Iris pigment epithelial cell (primary cell): ENCODE data around the gene FLT3.
"Not testable (repeated sequence)": the region's sequence is repeated elsewhere in the genome, so short reads cannot be mapped to it uniquely, and the experiment has no call there.

Source experiments
- DNase-seq: peaks from one replicate; pipeline ENCODE4 v3.0.0-alpha.2; 2011; ENCODE audit warnings: low read depth

FLT3 gene

GRCh38 chr13:28100150-28101121, at the start of gene FLT3:
Gene FLT3 (minus strand): TSS chr13:28100576. CDS start chr13:28100510, 66 bp downstream.
- peak; percentile 54 for DNase-seq

GRCh38 chr13:28147495-28147894, 47.1 kb upstream of the FLT3 start:
- peak; percentile 55 for DNase-seq

DNA sequence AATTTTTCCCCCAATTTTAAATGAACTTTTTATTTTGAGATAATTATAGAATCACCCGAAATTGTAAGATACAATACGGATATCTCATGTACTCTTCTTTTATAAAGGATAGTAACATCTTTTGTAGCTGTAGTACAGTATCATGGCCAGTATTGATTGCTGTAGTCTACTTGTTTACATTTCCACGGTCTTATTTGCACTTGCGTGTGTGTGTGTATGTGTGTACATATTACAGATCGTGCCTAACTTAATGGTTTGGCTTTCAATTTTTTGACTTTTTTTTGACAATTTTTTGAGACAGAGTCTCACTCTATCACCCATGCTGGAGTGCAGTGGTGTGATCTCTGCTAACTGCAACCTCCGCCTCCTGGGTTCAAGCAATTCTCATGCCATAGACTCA, 44.7 kb upstream of the FLT3 start:
- no peak for DNase-seq

DNA sequence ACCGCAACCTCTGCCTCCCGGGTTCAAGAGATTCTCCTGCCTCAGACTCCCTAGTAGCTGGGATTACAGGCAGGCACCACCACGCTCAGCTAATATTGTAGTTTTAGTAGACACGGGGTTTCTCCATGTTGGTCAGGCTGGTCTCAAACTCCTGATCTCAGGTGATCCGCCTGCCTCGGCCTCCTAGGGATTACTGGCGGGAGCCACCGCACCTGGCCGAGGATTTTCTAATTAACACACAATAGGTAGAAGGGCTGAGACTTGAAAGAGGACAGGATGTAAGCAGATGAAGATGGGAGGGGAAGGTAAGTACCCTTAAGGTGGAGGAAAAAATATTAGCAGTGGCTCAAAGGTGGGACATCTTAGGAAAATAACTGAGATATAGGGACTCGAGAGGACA, 41.2 kb upstream of the FLT3 start:
- not testable (repeated sequence) for DNase-seq

DNA sequence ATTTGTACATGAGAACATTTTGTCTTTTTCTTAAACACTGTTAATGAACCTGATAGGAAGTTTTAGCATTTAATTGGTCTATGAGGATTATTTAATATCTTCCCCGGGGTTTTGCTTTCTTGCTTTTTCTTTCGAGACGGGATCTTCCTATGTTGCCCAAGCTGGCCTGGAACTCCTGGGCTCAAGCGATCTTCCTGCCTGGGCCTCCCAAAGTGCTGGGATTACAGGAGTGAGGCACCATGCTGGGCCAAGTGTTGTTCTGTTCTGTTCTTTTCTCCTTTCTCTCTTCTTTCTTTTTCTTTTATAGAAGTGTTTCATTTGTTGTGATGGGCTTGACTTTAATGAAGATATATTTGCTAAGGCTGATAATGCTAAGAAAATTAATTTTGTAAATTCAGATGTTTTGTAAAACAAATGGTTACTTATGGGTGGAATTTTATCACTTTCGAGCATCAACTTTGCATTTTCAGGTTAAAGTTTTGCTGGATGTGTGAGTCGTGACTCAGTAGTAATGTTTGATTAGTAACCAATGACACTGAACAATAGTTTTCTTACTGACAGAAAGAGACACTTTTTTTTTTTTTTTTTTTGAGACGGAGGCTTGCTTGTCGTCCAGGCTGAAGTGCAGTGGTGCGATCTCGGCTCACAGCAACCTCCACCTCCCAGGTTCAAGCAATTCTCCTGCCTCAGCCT, 40.2 kb upstream of the FLT3 start:
- DNase-seq: no peak

DNA sequence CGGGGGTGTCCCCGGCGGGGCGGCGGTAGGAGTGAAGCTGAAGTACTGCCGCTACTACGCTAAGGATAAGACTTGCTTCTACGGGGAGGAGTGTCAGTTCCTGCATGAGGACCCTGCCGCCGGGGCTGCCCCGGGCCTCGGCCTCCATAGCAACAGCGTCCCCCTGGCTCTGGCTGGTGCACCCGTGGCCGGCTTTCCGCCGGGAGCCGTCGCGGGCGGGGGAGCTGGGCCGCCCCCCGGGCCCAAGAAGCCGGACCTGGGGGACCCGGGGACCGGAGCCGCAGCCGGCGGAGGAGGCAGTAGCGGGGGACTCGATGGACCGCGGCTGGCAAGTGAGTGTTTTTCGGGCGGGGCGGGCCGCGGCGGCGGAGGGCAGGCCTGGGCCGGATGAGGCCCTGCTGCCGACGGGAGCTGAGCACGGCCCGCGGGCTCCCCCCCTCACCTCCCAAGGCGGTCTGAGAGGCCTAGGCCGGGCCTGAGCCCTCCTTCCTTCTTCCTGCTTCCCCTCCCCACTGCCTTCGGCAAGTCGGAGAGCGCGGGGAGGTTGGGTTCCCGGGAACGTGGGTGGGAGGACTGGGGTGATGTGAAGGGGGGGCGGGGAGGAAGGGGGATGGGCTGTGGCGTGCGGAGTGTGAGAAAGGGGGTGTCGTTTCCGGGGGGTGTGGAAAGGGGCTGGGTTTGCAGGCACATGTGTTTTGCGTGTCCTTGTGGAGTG, 38.5 kb upstream of the FLT3 start:
- DNase-seq: peak; percentile 93

GRCh38 chr13:28138012-28138755, 37.8 kb upstream of the FLT3 start, which contains the start of gene PAN3:
Gene PAN3 (plus strand): TSS chr13:28138545. CDS start chr13:28138658, 113 bp downstream.
- peak; percentile 91 for DNase-seq

GRCh38 chr13:28137596-28137995, 37.2 kb upstream of the FLT3 start:
- DNase-seq: no peak

- DNase-seq: no peak
These were observed 36.5 kb upstream of the FLT3 start for GRCh38 chr13:28136916-28137315.

DNA sequence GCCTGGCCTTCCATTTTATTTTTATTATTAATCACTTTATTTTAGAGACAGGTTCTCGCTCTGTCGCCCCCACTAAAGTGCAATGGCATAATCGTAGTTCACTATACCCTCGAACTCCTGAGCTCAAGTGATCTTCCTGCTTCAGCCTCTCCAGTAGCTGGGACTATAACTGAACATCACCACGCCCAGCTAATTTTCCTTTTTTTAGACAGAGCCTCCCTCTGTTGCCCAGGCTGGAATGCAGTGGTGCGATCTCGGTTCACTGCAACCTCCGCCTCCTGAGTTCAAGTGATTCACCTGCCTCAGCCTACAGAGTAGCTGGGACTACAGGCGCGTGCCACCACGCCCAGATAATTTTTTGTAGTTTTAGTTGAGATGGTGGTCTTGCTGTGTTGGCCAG, 31.3 kb upstream of the FLT3 start:
- no peak for DNase-seq

DNA sequence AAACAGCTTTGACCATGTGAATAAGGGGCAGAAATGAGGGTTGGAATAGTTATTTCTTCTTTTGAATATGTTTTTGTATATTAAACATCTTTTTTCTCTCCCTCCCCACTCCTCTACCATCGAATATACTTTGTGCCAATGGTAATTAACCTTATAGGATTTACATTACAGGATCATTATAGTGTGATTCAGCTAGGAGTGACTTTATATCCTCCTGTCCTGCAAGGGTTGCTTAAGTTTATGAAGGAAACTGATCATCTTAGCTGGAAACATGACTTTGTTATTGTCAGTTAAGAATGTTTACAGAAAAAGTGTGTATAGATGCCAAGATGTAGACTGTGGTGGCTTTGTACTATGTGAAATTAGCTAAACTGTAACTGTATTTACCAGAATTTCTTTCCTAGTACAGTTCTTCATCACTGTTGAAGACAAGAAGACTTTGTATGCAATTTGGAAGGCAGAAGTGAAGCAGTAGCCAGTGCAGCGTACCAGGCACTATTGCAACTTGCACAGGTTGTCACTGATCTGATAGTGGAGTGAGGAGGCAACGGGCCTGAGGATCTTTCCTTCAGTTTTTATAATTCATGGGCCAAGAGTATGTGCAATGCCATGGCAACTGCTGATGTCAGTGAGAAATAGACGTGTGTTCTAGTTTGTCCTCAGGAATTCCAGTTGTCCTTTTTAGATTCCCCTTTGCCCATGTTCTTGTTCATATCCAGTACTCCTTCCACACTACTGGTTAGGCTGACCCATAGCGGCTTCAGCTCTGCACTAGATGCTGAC, 29.7 kb upstream of the FLT3 start:
- DNase-seq: no peak

GRCh38 chr13:28128926-28129325, 28.6 kb upstream of the FLT3 start:
- DNase-seq: no peak

- DNase-seq: no peak
These were observed 27.7 kb upstream of the FLT3 start for GRCh38 chr13:28128030-28128429.

- no peak for DNase-seq
These were observed 20.8 kb upstream of the FLT3 start for GRCh38 chr13:28121224-28121623.

DNA sequence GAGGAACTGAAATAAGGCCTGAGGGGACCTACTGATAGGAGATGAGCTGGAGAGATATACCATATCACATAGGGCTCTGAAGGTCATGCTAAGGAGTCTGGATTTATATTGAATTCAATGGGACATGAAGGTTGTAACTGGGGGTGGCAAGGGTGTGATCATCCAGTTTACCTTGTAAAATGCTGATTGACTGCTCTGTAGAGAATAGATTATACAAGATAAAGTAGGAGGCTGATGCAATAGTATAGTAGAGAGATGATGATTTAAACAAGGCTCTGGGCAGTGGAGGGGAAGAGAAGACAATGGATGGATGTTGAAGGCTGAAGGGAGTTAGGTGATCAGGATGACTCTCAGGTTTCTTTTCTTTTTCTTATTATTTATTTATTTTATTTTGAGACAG, 19.9 kb upstream of the FLT3 start:
- no peak for DNase-seq

- peak; percentile 16 for DNase-seq
These were observed 17.5 kb upstream of the FLT3 start for GRCh38 chr13:28117689-28118377.

DNA sequence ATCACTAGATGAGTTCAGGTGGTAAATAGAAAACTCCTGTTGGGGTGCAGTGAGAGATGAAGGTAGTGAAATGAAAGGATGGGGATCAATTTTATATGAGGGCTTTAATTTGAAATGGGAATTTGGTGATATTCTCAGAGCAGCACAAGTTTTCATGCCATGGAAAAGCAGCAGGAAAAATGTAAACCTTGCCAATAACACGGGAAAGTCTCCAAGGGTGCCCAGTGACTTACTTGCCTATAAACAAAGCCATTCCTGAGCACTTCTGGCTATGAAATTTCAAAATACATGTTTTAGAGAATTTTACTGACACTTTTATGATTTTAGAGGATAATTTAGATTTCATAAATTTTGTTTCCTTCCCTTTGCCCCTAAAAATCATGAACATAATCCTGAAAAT, 16.4 kb upstream of the FLT3 start:
- DNase-seq: no peak

DNA sequence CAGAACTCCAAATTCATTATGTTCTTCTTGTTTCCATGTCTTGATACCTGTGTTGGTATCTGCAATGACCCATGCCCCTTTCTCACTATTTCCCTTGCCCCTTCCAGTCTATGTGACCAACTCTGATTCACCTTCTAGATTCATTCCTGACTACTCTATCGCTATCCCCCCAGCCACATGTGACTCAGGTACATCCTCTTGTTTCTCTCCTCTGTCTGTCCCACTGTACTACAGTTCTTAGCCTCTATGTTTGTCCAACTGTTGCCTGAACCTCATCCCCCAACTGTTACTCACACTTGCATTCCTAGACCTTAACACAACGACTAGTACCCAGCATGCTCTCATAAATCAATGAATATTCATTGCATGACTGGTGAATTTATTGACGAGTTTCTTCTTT, 10.0 kb upstream of the FLT3 start:
- no peak for DNase-seq

DNA sequence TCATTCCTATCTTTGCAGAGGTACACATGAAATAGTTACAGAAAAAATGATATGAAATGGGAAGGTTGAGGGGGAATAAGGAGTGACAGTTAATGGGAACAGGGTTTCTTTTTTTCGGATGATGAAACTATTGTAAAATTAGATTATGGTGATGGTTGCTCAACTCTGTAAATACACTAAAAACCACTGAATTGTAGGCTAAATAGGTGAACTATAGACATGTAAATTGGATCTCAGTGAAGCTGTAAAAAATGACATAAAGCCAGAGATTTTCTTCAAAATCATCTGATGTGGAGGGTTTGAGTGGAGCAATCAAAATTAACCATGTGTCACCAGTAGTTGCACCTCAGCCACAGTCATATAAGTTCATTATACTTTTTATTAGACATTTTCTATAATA, 6.6 kb upstream of the FLT3 start:
- DNase-seq: no peak

GRCh38 chr13:28101886-28102285, 1.5 kb upstream of the FLT3 start:
- not testable (repeated sequence) for DNase-seq
